Ramos (cell line): ENCODE results near the gene SLAMF1.
"Not testable (repeated sequence)": the region's sequence is repeated elsewhere in the genome, so short reads cannot be mapped to it uniquely, and the experiment has no call there.

Experiments used
- in situ Hi-C: fragments of 300-500 bp; cut with MboI; formaldehyde crosslinking; loops from one replicate; pipeline ENCODE4 v1.14.3; 2022; ENCODE audit warnings: low sequenced_read_pairs; ENCODE audit not compliant: unreplicated experiment

The SLAMF1 gene

DNA sequence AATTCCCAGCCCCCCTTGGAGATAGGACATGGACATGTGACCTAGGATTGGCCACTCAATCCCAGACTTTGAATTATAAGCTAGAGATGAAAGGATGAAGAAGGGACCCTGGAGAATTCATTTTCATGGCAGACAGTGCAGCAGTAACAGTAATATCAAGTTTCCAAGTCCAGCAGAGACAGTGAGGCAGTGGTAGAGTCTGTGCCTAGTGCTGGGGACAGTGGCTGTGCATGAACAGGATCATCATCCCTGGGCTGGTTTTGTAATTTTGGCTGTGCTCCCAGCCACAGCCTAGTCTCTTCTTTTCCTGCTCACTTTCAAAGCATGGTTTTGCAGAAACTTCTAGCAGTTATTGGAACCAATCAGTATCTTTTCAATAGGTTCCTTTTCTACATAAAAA is 37.9 kb downstream of the SLAMF1 start:
- in situ Hi-C loops = loop anchor here (5.0 to 25.0 kb wide), 2 partner anchors 182 to 497 kb away; partner anchors contain the start of gene ATP1A2

DNA sequence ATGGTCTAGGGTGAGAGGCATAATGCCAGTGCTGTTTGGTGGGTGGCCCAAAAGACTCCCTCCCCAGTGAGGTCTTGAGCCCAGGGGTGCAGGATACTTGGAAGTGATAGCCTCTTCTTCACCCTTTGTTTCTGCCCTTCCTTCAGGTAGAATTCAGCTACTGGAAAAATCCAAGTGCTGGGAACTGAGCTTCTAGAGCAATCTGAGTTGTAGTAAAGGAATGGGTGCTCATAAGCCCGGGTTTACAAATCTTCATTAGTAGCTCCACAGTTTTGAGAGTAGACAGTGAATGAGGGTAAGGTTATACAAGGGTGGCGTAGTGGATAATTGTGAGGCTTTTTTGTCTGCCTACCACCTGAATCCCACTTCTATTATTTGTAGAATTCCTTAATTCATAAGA is 38.3 kb downstream of the SLAMF1 start:
- in situ Hi-C loops = loop anchor here (5.0 to 25.0 kb wide), 2 partner anchors 181 to 496 kb away; partner anchors contain the start of gene ATP1A2

DNA sequence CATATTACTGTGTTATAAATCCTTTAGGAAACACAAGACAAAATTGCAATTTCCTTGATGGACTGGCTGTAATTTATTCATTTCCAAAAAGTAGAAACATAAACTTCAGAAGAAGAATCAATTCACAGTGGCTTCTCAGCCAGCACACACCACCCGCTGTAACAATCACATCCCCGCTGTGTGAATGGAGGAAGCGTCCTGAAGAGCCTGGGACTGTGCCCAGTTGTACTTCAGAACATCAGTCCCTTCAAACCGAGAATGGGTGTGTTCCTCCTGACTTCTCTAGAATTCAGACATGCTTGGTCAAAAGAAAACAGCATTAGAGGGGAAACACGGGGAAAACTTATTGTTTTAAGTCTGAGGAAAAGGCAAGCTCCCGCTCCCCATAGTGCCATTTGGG is 38.8 kb downstream of the SLAMF1 start:
- in situ Hi-C loops = loop anchor here (5.0 to 25.0 kb wide), 2 partner anchors 181 to 496 kb away; partner anchors contain the start of gene ATP1A2

DNA sequence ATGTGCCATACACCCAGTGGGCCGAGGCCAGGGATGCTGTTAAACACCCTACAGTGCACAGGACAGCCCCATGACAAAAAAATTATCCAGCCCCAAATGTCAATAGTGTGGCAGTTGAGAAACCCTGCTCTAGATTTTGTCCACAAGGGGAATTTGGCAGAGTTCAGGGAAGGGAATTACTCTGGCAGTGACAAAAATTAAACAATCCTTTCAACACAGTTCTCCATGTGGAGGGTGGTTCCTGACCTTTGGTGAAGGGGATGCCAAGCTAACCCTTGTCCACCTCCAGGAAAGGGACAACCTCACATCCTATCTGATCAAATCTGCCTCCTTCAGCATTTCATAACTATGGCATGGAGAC is 39.2 kb downstream of the SLAMF1 start:
- in situ Hi-C loops = loop anchor here (5.0 to 25.0 kb wide), 2 partner anchors 180 to 495 kb away; partner anchors contain the start of gene ATP1A2

DNA sequence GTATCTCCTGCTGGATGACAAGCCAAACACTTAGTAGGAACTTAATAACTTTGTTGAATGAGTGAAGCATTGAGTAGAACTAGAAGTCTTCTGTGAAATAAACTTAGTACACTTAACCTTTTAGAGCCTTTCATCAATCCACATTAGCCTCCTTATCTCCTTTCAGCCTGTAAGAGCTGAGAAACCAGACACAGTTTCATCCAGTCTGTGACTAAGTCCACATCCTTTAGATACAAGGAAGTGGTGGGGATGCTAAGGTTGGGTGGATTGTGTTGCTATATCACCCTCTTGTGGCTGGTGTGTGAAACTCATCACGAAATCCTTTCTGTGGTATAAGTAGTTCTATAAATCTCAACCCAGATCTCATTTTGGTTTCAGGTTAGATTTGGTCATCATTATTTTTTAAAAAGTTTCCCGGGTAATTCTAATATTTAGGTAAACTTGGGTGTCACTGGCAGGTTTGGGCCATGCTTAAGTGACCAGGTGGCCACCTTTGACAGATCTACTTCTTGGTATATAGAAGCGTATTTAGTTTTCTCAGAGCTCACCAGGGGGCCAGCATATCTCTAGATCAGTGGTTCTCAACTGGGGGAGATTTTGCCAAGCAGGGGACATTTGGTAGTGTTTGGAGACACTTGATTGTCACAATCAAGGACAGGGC is 39.7 kb downstream of the SLAMF1 start:
- in situ Hi-C loops = loop anchor here (5.0 to 25.0 kb wide), 2 partner anchors 180 to 495 kb away; partner anchors contain the start of gene ATP1A2

DNA sequence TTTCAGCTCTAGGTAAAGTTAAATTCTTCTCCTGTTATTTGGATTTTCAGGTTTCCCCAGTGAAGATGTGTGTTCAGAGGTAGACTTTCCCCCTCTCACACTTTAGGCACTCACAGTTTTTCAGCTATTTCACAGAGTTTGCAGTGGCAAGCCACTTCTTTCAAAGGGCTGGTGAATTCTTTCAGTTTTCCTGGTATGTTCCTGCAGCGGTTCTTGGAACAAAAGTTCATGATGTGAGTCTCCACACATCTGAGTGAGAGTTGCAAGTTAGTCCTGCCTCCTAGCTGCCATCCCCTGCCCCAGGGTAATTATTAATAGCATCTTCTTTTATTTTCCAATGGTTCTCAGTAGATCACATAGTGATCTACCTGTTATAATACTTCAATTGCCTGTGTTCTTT is 40.2 kb downstream of the SLAMF1 start:
- in situ Hi-C loops = loop anchor here (5.0 to 25.0 kb wide), 2 partner anchors 179 to 494 kb away; partner anchors contain the start of gene ATP1A2

DNA sequence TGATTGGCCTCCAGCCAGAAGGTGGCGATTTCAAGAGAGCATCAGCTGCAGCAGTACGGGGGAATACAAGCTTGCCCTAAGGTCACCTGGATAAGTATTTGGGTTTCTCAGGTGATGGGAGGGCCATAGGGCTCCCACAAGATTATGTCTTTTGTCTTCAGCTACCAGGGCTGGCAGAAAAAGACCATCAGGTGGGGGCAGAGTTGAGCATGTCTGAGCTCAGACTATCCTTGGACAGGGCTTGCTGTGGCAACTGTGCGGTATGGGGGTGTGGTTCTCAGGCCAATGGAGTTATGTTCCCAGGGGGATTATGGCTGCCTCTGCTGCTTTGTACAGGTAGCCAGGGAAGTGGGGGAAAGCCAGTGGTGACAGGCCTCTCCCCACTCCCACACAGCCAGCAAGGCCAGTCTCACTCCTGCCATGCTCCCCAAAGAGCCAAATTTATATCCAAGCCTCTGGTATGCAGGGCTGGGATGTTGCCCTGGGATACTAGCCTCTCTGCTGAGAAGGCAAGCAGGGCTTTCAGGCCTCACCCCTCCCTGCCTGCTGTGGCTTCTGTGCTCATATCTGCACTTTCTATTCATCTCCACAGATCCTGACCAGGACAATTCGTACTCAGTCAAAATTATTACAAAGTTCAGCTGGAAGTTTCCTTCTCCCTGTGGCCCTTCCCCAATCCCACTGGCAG is 40.9 kb downstream of the SLAMF1 start:
- in situ Hi-C loops = loop anchor here (5.0 to 25.0 kb wide), 2 partner anchors 179 to 494 kb away; partner anchors contain the start of gene ATP1A2

DNA sequence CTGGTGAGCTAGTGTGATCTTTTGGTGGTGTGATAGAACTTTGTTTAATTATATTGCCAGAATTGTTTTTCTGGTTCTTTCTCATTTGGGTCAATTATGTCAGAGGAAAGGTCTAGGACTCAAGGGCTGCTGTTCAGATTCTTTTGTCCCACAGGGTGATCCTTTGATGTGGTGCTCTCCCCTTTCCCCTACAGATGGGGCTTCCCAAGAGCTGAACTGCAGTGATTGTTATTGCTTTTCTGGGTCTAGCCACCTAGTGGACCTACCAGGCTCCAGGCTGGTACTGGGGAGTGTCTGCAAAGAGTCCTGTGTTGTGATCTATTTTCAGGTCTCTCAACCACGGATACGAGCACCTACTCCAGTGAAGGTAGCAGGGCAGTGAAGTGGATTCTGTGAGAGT is 41.6 kb downstream of the SLAMF1 start:
- in situ Hi-C loops = loop anchor here (5.0 to 25.0 kb wide), 2 partner anchors 178 to 493 kb away; partner anchors contain the start of gene ATP1A2

DNA sequence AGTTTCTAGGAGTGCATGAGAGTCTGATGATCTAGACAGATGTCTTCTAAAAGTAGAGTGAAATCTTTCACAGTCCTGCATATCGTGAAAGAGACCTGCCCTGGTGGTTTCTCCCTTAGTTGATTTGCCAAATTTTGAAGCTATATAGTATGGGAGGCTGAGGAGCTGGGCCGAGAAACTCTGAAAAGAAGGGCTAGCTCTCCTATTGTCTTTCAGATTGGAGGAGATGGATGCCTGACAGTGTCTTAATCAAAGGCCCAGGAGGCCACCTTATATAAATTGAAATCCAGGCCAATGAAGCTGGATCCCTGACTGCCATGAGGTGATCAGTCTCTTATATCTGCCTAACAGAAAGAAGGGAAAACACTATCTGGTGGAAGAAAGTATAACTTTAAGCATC is 49.1 kb downstream of the SLAMF1 start:
- in situ Hi-C loops = no loop called here

DNA sequence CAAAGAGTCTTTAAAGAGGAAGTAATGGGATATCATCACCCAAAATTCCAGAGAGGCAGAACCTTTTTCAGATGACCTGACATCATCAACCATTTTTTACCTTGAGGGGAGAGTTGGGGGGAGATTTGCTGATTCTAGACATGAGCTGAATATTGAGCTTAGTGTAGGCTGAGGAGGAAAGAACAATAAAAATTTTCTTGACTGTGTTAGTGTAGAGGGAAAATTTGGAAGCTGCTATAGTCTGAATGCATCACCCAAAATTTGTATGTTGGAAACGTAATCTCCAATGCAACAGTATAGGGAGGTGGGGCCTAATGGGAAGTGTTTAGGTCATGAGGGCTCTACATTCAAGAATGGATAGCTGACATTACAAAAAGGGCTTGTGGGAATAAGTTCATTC is 49.8 kb downstream of the SLAMF1 start:
- in situ Hi-C loops = no loop called here

DNA sequence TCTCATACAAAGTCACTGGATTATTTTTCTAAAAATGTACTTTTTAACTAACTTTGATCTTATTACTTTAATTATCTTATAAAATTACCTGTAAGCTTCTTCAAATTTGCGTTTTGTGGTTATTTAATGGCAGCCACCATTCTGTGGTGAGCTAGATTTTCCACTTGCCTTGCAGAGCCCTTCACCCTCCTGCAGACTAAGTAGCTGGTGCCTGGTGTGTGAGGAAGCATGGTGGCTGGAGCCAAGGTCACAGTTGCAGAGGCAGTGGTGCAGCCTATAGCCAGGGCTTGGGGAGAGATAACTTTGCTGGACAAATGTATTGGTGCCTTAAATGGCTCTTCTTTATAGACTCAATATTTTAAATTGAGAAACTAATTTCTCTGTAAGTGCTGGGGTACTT is 56.4 kb downstream of the SLAMF1 start:
- in situ Hi-C loops = no loop called here

DNA sequence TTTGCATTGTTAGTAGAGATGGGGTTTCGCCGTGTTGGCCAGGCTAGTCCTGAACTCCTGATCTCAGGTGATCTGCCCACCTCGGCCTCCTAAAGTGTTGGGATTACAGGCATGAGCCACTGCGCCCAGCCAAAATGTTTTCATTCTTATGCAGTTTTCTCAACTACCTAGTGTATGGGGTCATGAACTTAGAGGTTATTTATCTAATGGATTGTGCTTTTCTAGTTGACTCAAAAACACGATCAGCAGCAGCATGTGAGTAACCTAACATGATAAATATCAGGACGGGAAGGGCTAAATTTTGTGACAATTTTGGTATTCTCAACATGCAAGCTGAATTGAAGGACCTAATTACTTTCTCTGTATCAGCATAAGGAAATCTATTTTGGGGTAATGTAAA is 58.4 kb downstream of the SLAMF1 start:
- in situ Hi-C loops = no loop called here

DNA sequence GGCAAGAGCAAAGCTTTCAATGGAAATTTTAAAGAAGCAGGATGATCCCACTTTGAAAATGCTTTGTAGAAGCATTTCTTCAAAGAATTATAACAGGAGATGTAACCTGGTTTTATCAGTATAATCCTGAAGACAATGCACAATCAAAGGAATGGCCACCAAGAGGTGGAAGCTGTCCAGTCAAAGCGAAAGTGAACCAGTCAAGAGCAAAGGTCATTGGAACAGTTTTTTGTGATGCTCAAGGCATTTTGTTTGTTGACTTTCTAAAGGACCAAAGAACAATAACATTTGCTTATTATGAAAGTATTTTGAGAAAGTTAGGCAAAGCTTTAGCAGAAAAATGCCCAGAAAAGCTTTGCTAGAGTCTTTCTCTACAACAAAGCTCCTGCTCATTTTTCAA is 62.1 kb downstream of the SLAMF1 start:
- in situ Hi-C loops = no loop called here

DNA sequence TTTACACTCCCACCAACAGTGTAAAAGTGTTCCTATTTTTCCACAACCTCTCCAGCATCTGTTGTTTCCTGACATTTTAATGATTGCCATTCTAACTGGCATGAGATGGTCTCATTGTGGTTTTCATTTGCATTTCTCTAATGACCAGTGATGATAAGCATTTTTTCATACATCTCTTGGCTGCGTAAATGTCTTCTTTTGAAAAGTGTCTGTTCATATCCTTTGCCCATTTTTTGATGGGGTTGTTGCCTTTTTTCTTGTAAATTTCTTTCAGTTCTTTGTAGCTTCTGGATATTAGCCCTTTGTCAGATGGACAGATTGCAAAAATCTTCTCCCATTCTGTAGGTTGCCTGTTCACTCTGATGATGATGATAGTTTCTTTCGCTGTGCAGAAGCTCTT is 63.9 kb downstream of the SLAMF1 start:
- in situ Hi-C loops = not testable (repeated sequence)

DNA sequence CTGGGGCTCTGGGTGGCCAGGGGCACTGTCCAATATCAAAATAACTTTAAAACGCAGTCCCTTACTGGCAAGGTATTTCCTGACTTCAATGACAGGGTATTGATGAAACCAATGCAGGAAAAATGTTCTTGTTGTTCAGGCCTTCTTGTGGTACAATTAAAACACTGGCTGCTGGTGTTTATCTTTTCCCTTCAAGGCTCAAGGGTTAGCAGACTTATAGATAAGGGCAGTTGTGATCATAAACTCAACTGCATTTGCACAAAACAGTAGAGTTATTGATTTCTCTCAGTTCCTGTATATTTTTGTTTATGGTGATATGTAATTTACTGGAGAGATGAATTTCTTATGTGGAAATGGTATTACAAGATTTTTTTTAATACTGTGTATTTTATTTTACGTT is 64.9 kb downstream of the SLAMF1 start:
- in situ Hi-C loops = no loop called here

DNA sequence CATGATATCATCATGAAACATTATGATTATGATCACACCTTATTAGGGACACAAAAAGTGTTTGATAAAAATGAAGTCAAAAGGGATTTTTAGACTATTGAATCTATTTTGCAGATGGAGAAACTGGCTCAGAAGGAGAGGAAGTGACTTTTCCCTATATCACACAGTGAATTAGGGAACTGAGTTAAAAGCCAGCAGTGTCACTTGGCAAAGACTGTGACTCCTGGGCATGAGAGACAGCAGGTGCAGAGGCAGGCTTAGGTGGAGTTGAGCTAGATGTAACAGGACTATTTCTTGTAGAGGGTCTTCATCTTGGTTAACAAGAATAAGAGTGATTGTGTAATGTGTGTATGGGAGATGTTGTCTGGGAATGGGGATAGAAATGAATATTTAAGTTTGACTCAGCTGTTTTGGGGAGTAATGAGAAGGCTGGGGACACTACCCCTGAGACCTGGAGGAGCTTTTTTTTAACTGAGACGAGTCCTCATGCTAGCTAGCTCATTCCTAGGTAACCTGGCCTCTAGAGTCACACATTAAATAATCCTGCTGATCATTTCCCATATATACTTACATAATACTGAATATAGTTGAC is 66.5 kb downstream of the SLAMF1 start:
- in situ Hi-C loops = no loop called here

DNA sequence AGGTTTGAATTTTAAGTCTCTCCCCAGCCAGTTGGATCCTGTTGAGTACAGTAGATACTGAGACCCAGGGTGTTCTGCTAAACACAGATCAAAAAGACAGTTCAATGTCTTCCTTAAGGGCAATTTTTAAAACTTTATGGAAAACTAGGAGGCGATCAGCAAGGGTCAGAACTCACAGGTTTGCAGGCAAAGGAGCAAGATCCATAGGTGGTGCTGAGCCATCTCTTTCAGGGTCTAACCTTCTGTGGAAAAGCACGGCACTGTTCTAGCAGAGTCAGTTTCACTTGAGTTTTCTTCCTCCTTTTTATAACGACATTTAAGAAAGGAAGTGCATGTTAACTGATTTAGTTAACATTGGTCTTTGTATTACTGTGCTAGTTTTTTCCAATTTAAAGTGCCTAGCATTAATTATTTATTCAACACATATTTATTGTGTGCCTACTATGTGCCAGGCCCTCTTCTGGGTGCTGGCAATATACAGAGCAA is 67.6 kb downstream of the SLAMF1 start, which contains the start of gene CD84:
Gene CD84 (minus strand): TSS at position 281 of the 486 bp plus-strand sequence. CDS start 59 bp downstream, at position 222.
- in situ Hi-C loops = no loop called here

DNA sequence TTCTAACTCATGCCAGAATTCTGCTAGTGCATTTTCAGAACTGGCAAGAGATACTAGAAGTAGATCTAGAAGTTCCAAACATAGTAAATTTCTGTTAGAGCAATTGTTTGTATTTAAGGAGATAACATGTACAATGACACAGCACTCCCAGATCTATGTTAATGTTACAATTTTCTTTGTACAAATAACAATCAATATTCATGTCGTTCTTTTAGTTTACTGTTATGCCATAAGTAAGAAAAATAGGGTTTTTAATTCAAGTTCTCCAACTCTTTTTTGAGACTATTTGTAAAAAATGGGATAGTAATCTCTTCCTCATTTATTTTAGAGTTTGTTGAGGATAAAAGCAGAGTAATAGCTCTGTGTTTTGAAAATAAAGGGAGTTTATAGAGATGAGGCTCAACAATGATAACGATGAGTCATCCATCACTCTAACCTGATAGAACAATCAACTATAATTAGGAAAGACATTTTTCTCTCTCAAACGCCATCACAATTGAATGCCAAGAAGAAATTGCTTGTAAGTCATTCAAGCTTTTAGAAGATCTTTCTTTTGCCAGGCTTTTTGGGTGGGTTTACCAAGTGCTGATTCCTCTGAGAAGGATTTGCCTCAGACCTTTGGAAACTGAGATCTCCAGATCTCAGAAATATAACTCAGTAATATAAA is 68.2 kb downstream of the SLAMF1 start:
- in situ Hi-C loops = no loop called here

DNA sequence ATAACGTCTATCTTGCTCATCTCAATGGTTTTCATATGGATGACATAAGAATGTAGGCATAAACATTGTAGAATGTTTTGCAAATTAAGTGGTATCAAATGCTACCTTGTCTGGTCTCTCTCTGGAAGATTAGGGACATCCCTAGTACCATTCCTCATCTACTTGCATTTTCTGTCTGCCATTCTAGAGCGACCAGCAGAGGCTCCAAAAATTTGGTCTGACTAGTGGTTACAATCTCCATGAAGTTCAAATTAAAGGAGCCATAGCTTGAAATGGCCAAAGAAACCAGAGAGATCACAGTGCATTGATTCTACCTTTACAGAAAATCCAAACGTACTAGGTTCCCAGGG is 68.7 kb downstream of the SLAMF1 start:
- in situ Hi-C loops = no loop called here

DNA sequence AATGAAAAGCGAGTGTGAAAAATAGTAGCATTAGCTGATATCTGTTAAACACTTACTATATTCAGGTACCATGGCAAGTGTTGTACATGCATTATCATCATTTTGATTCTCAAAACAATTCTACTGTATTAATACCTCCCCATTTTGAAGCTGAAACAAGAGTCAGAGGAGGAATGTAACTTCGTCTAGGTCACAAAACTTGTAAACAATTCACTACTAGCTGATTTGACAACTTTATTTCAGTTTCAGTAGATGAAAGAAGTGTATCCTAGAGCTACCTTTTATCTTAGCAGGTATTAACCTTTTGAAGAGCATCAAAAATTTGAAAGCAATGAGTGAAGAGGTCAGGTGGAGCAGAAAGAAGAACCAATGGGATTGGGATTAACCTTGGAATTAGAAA is 69.2 kb downstream of the SLAMF1 start:
- in situ Hi-C loops = no loop called here
